ENCODE results near the gene GALK1.

The GALK1 gene

DNA sequence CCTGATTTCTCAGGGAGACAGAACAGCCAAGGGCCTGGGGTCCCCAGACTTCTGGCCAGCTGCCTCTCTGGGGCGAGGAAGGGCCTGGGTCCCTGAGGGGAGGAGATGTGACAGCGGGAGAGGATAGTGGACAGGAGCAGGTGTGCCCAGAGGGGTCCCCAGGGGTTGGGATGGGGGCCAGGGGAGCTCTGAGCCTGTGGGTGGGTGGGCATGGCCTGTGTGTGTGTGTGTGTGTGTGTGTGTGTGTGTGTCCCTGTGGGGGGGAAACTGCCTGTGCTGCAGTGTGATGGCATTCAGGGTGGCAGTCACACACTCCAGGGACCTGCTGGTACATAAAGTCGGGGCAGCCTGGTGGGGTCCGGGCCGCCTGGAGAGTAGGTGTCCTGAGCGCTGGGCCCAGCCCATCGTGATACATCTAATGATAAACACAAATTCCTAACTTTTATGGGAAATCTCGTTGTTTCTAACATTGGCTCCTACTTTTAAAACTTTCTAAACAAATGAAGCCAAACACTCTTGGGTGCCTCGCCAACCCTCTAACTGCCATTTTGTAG is 42.4 kb downstream of the GALK1 start:
- DNase-seq = no peak

DNA sequence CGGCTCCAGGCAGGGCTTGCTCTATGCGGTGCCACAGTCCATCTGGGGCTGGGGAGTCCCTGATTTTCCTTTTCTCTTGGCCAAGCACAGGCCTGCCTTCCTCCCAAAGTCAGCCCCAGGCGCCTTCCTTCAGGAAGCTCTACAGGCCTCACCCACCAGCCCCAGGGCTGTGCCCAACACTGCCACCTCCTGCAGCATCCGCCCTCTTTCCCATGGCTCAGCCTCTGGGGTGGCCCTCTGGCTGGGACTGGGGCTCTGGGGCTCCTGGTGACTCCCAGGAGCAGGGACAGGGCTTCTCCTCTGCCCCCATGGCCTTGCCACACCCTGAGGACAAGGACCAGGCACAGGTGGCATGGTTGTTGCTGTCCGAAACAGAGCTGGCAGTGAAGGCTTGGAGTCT is 42.9 kb downstream of the GALK1 start:
- DNase-seq = no peak

DNA sequence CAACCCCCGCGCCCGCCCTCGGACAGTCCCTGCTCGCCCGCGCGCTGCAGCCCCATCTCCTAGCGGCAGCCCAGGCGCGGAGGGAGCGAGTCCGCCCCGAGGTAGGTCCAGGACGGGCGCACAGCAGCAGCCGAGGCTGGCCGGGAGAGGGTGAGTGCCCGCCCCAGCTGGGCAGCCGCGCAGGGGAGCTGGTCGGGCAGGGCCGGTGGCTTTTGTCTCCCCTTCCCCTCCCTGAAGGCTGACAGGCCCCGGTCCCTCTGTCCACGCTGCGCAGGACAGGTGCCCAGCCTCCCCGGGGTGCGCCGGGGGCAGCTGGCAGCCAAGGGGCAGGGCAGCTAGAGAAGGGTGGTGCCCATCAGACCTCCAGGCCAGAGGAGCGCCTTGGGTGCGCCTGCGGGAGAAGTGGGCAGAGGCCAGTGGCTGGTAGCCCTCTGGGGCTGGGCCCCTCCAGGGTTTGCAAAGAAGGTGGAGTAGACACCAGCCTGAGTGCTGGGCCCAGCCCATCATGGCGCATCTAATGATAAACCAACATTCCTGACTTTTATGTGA is 43.5 kb downstream of the GALK1 start:
- no peak for DNase-seq

DNA sequence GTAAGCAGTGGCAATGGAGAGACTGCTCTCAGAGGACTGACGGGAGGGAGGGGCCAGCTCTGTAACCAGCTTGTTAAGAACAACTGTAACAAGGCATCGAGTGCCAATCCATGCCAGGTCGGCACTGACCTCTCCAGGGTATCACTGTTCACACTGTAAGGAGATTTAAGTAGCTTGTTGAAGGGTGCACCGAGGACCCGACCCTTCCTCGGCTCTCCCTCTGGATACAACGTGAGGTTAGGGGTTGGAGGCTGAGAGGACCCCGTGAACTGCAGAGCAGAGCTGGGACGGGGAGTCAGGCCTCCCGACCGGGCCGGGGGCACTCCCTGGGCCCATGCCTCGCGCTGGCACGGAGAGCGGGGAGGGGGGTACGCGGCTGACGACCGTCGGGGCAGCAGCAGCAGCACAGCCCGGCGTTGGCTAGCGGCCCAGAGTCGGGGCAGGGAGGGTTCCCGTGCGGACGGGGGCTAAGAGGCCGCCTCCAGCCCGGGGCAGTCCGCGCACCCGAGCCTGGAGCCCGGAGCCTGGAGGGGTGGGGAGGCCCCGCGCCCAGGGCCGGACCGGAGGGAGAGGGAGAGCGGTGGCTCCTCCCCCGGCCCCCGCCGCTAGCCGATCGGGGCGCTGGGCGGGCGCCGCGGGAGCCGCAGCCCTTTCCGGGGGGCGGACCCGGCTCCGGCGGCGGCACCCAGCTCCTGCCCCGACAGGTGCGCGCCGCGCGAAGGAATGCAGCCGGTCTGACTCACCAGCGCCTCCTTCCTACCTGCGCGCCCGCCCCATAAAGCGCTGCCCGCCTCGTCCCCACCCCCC is 44.1 kb downstream of the GALK1 start, which contains the start of gene ITGB4:
Gene ITGB4 (plus strand): TSS at position 804 of the 807 bp plus-strand sequence. CDS start 3,245 bp downstream, outside the sequence.
- peak; percentile 1 for DNase-seq

DNA sequence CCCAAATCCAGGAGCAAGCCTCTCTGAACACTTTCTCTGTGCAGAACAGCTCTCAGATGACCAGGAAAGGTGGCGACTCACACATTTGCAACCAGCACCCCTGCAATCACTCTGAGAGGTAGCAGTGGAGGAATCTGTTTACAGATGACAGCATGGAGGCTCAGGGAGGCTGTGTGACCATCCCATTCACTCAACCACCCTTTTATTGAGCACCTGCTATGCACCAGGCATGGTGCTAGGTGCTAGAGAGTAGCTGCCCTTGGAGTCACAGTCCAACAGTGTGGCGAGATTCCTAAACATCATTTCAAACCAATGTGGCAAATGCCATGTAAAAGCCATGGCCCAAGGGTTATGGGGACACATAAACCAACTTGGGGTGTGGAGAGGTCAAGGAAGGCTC is 45.3 kb downstream of the GALK1 start:
- no peak for DNase-seq

DNA sequence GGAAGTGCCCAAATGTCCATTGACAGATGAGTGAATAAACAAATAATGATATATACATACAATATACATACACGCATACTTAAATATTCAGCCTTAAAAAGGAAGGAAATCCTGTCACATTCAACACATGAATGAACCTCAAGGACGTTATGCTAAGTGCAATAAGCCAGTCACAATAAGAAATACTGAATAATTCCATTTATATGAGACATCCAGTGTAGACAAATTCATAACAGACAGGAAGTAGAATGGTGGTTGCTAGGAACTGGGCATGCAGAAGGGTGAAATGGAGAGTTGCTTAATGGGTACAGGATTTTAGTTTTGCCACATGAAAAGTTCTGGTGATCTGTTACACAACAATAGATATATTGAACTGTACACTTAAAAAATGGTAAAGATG is 52.5 kb downstream of the GALK1 start:
- DNase-seq = no peak
